GM18907 (cell line): ENCODE data around the gene CWF19L2.
"Not testable (repeated sequence)": the region's sequence is repeated elsewhere in the genome, so short reads cannot be mapped to it uniquely, and the experiment has no call there.

Source experiments
- ATAC-seq: cut with Tn5 transposase; IDR thresholded peaks from one replicate; pipeline ENCODE4 v1.9.1; 2021; ENCODE audit warnings: mild to moderate bottlenecking, moderate library complexity; ENCODE audit not compliant: unreplicated experiment

CWF19L2 gene

GRCh38 chr11:107439586-107440167, 17.9 kb downstream of the CWF19L2 start:
- ATAC-seq = no peak

GRCh38 chr11:107438148-107438547, 19.5 kb downstream of the CWF19L2 start:
- ATAC-seq = no peak

GRCh38 chr11:107430525-107430924, 27.1 kb downstream of the CWF19L2 start:
- ATAC-seq = no peak

GRCh38 chr11:107427569-107428180, 29.9 kb downstream of the CWF19L2 start:
- ATAC-seq = no peak

DNA sequence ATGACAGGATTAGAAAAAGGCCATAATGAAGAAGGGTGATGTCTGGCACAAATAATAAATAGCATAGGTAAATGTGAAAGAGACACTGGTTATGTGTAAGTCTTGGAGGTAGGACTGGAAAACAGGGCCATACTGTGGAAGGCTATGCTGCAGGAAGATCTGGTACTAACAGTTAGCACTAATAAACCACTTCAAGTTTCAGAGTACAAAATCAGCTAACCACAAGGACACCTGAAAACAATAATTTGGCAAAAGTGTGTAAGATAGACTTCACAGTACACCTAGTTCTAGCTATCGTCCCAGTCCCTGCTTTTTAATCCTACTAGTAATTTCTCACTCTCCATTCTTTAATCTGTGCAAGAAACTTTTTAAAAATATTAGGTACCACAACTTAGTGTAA, 44.3 kb downstream of the CWF19L2 start:
- ATAC-seq = peak; percentile 40

- ATAC-seq = peak; percentile 65
Observed at GRCh38 chr11:107408762-107409211, 48.8 kb downstream of the CWF19L2 start.

DNA sequence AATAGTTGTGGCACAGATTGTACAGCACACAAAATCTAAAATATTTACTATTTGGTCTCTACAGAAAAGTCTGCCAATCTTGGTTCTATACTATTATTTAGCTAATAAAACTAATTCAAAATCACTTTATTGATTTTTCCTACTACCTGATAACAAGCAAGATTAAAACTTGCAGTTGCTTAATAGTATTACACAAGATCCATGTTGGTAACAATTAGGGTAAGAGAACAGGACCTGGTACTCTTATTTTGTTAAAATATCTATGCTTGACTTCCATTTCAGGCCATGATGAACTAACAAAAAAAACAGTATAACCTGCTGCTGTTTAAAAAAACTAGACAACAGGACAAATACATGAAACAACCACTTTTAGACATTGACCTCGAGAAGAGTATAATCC, 52.4 kb downstream of the CWF19L2 start:
- no peak for ATAC-seq

- not testable (repeated sequence) for ATAC-seq
Observed at GRCh38 chr11:107401131-107401530, 56.5 kb downstream of the CWF19L2 start.

GRCh38 chr11:107397357-107397756, 60.3 kb downstream of the CWF19L2 start:
- ATAC-seq = no peak

DNA sequence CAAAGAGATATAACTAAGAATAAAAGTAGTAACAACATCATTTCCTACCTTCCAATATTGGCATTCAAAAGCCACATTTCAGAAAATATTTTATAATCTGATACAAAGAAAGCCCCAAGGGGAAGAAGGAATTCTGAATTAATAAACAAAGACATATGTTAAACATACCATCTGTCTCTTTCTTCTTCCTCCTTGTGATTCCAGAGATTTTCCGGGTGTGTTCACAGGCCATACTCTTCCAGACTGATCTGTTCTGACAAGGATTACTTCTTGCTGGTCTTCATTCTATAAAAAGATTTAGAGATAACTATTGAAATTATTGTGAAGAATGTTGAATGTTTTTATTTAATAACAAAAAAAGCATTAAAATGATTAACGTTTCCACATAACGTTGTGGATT, 65.0 kb downstream of the CWF19L2 start:
- no peak for ATAC-seq

GRCh38 chr11:107390701-107391100, 66.9 kb downstream of the CWF19L2 start:
- not testable (repeated sequence) for ATAC-seq

GRCh38 chr11:107387666-107388065, 70.0 kb downstream of the CWF19L2 start:
- no peak for ATAC-seq

- ATAC-seq = no peak
Observed at GRCh38 chr11:107385361-107385981, 72.2 kb downstream of the CWF19L2 start.

DNA sequence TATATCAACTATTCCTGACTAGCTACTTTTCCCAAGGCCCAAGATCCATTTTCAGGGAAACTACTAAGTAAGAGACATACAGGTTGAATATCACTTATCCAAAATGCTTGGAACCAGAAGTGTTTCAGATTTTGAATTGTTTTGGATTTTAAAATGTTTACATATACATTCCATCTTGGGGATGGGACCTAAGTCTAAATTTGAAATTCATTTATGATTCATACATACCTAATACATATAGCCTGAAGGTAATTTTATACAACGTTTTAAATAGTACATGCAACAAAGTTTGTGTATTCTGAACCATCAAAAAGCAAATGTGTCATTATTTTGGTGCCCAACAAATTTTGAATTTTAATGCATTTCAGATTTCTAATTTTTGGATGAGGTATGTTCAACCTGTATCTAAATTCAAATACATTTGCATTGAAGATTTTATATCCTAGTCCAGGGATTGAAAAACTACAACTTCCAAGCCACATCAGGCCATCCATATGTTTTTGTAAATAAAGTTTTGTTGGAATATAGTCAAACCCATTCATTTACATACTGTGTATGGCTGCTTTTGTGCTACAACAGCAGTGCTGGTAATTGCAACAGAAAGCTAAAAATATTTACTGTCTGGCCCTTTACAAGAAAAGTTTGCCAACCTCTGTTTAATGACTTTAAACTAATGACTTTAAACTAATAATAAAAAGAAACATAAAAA, 73.3 kb downstream of the CWF19L2 start:
- ATAC-seq = no peak

- no peak for ATAC-seq
Observed at GRCh38 chr11:107372439-107372838, 85.2 kb downstream of the CWF19L2 start.

GRCh38 chr11:107370390-107370789, 87.2 kb downstream of the CWF19L2 start:
- no peak for ATAC-seq

GRCh38 chr11:107359701-107360100, 97.9 kb downstream of the CWF19L2 start:
- ATAC-seq = no peak

DNA sequence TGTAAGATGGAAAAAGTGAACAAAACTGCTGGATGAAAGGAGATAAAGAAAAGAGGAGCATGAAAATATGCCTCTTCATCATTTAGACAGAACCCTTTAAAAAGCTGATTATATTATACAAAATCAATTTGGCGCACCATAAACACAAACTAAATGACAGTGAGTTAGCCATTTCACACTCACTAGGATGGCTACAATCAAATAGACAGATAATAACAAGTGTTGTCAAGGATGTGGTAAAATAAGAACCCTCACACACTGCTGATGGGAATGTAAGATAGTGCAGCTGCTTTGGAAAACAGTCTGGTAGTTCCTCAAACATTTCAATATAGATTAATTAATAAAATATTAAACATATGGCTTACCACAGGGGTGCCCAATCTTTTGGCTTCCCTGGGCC, 99.7 kb downstream of the CWF19L2 start:
- ATAC-seq = no peak

DNA sequence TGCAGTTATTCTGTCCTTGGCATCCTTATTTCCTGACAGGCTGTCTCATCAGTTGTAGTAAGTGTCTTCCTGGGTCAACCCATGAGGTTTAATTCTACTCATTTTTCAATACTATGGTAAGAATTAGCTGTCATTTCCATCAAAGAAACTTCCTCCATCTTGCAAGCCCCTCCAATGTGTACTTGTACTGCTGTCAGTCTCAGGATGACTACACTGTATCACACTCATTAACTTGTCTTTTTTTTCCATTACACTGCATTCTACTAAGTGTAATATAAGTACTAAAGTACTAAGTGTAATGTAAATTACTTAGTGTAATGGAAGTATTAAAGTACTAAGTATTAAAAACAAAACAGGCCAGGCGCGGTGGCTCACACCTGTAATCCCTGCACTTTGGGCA, 102.8 kb downstream of the CWF19L2 start:
- ATAC-seq = no peak

GRCh38 chr11:107337917-107338316, 119.7 kb downstream of the CWF19L2 start:
- ATAC-seq = peak; percentile 71

- no peak for ATAC-seq
Observed at GRCh38 chr11:107331728-107332127, 125.9 kb downstream of the CWF19L2 start.

DNA sequence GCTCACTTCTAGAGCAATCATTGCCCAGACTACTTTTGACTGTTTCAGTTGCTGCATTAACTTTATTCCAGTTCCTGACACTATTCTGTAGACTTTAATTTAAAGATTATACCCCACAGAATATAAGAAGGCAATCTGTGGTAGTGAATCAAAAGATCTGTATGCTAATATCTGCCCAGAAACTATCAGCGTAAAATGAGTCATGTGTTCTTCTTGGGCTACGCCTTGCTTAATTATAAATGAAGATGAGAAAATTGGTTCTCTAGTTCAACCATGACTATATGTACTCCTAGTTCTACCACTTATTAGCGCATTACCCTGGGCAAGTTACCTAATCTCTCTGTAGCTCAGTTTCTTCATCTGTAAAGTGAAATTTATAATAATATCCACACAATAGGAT, 128.5 kb downstream of the CWF19L2 start:
- no peak for ATAC-seq
